ENCODE results near the gene EIF4B.
A peak's percentile ranks its signal among the peaks of the same experiment; 100 is the strongest.
"Not testable (repeated sequence)": the region's sequence is repeated elsewhere in the genome, so short reads cannot be mapped to it uniquely, and the experiment has no call there.

EIF4B gene

GRCh38 chr12:53007343-53007742, 1.1 kb downstream of the EIF4B start:
- TF ChIP-seq, protein P1, sequence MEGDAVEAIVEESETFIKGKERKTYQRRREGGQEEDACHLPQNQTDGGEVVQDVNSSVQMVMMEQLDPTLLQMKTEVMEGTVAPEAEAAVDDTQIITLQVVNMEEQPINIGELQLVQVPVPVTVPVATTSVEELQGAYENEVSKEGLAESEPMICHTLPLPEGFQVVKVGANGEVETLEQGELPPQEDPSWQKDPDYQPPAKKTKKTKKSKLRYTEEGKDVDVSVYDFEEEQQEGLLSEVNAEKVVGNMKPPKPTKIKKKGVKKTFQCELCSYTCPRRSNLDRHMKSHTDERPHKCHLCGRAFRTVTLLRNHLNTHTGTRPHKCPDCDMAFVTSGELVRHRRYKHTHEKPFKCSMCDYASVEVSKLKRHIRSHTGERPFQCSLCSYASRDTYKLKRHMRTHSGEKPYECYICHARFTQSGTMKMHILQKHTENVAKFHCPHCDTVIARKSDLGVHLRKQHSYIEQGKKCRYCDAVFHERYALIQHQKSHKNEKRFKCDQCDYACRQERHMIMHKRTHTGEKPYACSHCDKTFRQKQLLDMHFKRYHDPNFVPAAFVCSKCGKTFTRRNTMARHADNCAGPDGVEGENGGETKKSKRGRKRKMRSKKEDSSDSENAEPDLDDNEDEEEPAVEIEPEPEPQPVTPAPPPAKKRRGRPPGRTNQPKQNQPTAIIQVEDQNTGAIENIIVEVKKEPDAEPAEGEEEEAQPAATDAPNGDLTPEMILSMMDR (IDR thresholded peaks at IDR 0.05; ENCODE audit: low read depth, low read length, missing control alignments): no peak
- in situ Hi-C loops (cut with HindIII; ENCODE audit: low sequenced_read_pairs): no loop called here
- peak overlapping the region; percentile 100 for H3K4me3 ChIP-seq (ENCODE audit: low read depth, low read length)
- DNase-seq (ENCODE audit: low read depth): no peak

DNA sequence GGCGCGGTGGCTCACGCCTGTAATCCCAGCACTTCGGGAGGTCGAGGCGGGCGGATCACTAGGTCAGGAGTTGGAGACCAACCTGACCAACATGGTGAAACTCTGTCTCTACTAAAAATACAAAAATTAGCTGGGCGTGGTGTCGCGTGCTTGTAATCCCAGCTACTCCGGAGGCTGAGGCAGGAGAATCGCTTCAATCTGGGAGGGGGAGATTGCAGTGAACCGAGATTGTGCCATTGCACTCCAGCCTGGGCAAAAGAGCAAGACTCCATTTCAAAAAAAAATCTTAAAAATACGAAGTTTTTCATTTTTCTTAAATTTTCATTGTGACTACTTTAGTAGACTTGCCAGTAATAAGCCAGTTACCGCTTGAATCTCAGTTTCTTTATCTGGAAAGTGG, 2.5 kb downstream of the EIF4B start:
- H3K4me3 ChIP-seq (ENCODE audit: low read depth, low read length); DNase-seq (ENCODE audit: low read depth); in situ Hi-C loops (cut with HindIII; ENCODE audit: low sequenced_read_pairs): not testable (repeated sequence)

- H3K4me3 ChIP-seq (ENCODE audit: low read depth, low read length): no peak overlapping the region
- TF ChIP-seq, protein P1 (IDR thresholded peaks at IDR 0.05; ENCODE audit: low read depth, low read length, missing control alignments): no peak
- in situ Hi-C loops (cut with HindIII; ENCODE audit: low sequenced_read_pairs): no loop called here
Measured at GRCh38 chr12:53010955-53011354, 4.7 kb downstream of the EIF4B start.

GRCh38 chr12:53011889-53012288, 5.6 kb downstream of the EIF4B start:
- in situ Hi-C loops (cut with HindIII; ENCODE audit: low sequenced_read_pairs): no loop called here
- DNase-seq (ENCODE audit: low read depth): no peak
- no peak overlapping the region for H3K4me3 ChIP-seq (ENCODE audit: low read depth, low read length)
- TF ChIP-seq, protein P1 (IDR thresholded peaks at IDR 0.05; ENCODE audit: low read depth, low read length, missing control alignments): no peak

More at GRCh38 chr12:53010955-53011354, 4.7 kb downstream of the EIF4B start:
- DNase-seq (ENCODE audit: low read depth): no peak

DNA sequence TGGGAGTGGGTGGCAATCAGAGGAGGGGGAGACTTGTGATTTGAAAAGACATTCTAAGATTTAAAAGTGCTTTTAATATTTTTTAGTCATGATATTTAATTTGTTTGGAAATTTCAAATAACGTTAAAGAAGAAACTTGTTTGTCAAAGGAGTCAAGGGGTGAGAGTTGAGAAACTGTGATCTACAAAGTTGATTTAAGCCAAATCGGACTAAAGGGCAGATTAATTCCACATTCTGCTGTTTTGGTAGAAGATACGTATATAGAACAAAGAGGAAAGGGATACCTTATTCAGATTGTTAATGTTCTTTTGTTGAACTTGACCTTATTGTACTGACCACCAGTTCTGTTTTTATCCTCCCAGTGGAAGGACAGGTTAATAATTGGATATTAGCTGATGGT, 6.7 kb downstream of the EIF4B start:
- TF ChIP-seq, protein P1 (IDR thresholded peaks at IDR 0.05; ENCODE audit: low read depth, low read length, missing control alignments): no peak
- no peak for DNase-seq (ENCODE audit: low read depth)
- in situ Hi-C loops (cut with HindIII; ENCODE audit: low sequenced_read_pairs): no loop called here
- no peak overlapping the region for H3K4me3 ChIP-seq (ENCODE audit: low read depth, low read length)

DNA sequence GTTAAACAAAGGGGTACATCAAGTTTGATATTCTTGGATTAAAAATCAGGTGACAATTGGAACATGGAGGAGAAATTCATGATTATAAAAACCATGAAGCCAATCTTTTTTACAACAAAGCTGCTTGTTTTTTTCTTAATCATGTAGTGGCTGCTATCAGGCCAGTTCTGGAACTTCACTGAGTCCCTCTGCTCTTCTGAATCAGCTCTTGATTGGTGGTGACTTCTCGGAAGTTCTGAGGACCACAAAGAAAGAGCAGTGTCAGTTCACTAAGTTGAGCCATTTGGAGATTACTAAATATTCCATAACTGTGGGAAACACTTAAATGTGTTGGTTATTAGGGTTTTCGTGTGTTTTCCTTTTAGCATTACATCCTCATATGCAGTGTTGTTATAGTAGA, 8.5 kb downstream of the EIF4B start:
- TF ChIP-seq, protein P1 (IDR thresholded peaks at IDR 0.05; ENCODE audit: low read depth, low read length, missing control alignments): no peak
- in situ Hi-C loops (cut with HindIII; ENCODE audit: low sequenced_read_pairs): no loop called here
- no peak overlapping the region for H3K4me3 ChIP-seq (ENCODE audit: low read depth, low read length)
- no peak for DNase-seq (ENCODE audit: low read depth)

GRCh38 chr12:53025250-53025649, 19.0 kb downstream of the EIF4B start:
- TF ChIP-seq, protein P1 (IDR thresholded peaks at IDR 0.05; ENCODE audit: low read depth, low read length, missing control alignments): no peak
- in situ Hi-C loops (cut with HindIII; ENCODE audit: low sequenced_read_pairs): no loop called here
- no peak for DNase-seq (ENCODE audit: low read depth)
- no peak overlapping the region for H3K4me3 ChIP-seq (ENCODE audit: low read depth, low read length)

DNA sequence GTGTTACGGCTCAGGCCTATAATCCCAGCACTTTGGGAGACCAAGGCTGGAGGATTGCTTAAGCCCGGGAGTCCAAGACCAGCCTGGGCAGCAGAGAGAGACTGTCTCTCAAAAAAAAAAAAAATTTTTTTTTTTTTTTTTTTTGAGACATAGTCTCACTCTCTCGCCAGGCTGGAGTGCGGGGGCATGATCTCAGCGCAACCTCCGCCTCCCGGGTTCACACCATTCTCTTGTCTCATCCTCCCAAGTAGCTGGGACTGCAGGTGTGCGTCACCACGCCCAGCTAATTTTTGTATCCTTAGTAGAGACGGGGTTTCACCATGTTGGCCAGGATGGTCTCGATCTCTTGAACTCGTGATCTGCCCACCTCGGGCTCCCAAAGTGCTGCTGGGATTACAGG, 20.8 kb downstream of the EIF4B start:
- H3K4me3 ChIP-seq (ENCODE audit: low read depth, low read length); DNase-seq (ENCODE audit: low read depth); in situ Hi-C loops (cut with HindIII; ENCODE audit: low sequenced_read_pairs): not testable (repeated sequence)

Data from astrocyte of the cerebellum (primary cell).